ENCODE measurements around the gene FOXL2.
A peak's percentile ranks its signal among the peaks of the same experiment; 100 is the strongest.

FOXL2 gene

DNA sequence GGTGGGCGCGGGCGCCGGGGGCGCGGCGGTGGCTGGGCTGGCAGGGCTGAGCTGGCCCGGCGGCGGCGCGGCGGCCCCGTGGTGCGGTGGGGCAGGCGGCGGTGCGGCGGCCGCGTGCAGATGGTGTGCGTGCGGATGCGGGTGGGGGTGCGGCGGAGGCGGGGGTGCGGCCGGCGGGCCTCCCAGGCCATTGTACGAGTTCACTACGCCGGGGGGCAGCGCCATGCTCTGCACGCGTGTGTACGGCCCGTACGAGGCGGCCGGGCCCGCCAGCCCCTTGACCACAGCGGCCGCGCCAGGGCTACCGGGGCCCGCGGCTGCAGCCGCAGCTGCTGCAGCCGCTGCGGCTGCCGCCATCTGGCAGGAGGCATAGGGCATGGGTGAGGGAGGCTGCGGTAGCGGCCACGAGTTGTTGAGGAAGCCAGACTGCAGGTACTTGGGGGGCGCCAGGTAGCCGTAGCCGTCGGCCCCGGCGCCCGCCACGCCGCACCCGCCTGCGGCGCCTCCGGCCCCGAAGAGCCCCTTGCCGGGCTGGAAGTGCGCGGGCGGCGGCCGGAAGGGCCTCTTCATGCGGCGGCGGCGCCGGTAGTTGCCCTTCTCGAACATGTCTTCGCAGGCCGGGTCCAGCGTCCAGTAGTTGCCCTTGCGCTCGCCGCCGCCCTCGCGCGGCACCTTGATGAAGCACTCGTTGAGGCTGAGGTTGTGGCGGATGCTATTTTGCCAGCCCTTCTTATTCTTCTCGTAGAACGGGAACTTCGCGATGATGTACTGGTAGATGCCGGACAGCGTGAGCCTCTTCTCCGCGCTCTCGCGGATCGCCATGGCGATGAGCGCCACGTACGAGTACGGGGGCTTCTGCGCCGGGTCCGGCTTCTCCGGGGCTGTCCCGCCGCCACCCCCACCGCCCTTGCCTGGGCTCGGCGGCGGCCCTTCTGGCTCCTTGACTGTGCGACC is 951 bp downstream of the FOXL2 start (continued):
- TF ChIP-seq, protein P1, sequence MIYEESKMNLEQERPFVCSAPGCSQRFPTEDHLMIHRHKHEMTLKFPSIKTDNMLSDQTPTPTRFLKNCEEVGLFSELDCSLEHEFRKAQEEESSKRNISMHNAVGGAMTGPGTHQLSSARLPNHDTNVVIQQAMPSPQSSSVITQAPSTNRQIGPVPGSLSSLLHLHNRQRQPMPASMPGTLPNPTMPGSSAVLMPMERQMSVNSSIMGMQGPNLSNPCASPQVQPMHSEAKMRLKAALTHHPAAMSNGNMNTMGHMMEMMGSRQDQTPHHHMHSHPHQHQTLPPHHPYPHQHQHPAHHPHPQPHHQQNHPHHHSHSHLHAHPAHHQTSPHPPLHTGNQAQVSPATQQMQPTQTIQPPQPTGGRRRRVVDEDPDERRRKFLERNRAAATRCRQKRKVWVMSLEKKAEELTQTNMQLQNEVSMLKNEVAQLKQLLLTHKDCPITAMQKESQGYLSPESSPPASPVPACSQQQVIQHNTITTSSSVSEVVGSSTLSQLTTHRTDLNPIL (CRISPR knock-in tag; IDR thresholded peaks at IDR 0.05; ENCODE audit: low read depth), result no peak
- TF ChIP-seq ZFP30 (CRISPR knock-in tag; IDR thresholded peaks at IDR 0.05) (no peak), GLIS3 (CRISPR knock-in tag; IDR thresholded peaks at IDR 0.05) (no peak), ZFP3 (CRISPR knock-in tag; IDR thresholded peaks at IDR 0.05) (no peak), OSR1 (CRISPR knock-in tag; IDR thresholded peaks at IDR 0.05) (no peak)
- TF ChIP-seq, protein P2, sequence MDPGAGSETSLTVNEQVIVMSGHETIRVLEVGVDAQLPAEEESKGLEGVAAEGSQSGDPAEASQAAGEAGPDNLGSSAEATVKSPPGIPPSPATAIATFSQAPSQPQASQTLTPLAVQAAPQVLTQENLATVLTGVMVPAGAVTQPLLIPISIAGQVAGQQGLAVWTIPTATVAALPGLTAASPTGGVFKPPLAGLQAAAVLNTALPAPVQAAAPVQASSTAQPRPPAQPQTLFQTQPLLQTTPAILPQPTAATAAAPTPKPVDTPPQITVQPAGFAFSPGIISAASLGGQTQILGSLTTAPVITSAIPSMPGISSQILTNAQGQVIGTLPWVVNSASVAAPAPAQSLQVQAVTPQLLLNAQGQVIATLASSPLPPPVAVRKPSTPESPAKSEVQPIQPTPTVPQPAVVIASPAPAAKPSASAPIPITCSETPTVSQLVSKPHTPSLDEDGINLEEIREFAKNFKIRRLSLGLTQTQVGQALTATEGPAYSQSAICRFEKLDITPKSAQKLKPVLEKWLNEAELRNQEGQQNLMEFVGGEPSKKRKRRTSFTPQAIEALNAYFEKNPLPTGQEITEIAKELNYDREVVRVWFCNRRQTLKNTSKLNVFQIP (CRISPR knock-in tag; IDR thresholded peaks at IDR 0.05; ENCODE audit: borderline replicate concordance, low read depth), result no peak

DNA sequence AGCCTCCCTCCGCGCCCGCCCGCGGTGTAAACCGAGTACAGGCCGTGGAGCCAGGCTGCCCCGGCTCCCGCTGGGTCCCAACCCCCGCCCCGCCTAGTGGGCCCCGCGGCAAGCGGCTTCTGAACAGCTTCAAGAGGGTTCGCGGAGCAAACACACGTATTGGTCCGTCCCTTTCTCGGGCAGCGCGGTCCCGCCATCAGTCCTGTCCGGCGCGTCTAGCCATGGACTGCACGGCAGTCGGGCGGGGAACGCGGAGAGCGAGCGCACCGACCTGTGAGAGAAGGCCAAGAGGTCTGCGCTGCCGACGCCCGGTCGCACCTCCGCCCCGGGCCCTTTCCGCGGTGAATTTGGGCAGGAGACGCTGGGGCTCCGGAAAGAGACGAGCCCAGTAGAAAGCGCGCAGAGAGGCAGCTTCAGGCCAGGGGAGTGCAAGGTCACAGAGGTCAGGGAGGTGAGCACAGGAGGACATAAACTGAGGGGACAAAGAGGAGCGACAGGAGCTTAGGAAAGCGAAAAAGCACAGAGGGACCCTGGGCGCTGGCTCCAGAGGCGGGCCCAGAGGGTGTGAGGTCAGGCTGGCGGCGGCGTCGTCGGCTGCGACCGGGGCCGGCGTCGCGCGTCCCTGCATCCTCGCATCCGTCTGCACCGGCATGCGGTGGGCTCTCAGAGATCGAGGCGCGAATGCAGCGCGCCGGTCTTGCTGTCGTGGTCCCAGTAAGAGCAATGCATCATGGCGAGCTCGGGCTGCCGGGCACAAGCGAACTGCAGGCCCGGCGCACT is 1.8 kb downstream of the FOXL2 start:
- no peak for TF ChIP-seq CSDC2 (CRISPR knock-in tag; IDR thresholded peaks at IDR 0.05)
- ATAC-seq, result peak; percentile 9; the same call in 2 of the 3 replicates

DNA sequence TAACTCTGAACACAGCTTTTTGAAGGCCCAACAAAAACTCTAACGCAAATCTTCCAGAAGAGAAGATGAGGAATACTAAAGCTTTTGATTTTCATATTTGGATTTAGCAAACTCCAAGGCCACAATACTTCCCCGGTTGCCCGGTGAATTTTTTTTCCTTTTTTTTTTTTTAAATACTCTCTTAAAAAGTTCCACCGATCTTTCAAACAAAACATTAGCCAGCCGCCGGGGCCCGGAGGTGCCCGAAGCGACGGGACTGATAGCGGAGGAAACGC is 2.3 kb downstream of the FOXL2 start:
- no peak for ATAC-seq
- TF ChIP-seq BACH2 (CRISPR knock-in tag; IDR thresholded peaks at IDR 0.05; ENCODE audit: borderline replicate concordance) (no peak), RARB (CRISPR knock-in tag; IDR thresholded peaks at IDR 0.05) (no peak), SNAI2 (CRISPR knock-in tag; IDR thresholded peaks at IDR 0.05) (no peak), ZNF565 (CRISPR knock-in tag; conservative IDR thresholded peaks at IDR 0.05; ENCODE audit: low read depth) (no peak), ZFP30 (CRISPR knock-in tag; IDR thresholded peaks at IDR 0.05) (no peak), ARNTL (CRISPR knock-in tag; IDR thresholded peaks at IDR 0.05; ENCODE audit: borderline replicate concordance, low read depth) (no peak), CSDC2 (CRISPR knock-in tag; IDR thresholded peaks at IDR 0.05) (no peak), ISL1 (CRISPR knock-in tag; IDR thresholded peaks at IDR 0.05) (no peak), TOX (CRISPR knock-in tag; IDR thresholded peaks at IDR 0.05; ENCODE audit: borderline replicate concordance) (no peak), ZNF70 (CRISPR knock-in tag; IDR thresholded peaks at IDR 0.05) (no peak), GLIS3 (CRISPR knock-in tag; IDR thresholded peaks at IDR 0.05) (no peak), PPARA (CRISPR knock-in tag; IDR thresholded peaks at IDR 0.05; ENCODE audit: borderline replicate concordance) (no peak), ZFP3 (CRISPR knock-in tag; IDR thresholded peaks at IDR 0.05) (no peak), ESRRG (CRISPR knock-in tag; IDR thresholded peaks at IDR 0.05) (no peak)
- TF ChIP-seq, protein P2 (CRISPR knock-in tag; IDR thresholded peaks at IDR 0.05; ENCODE audit: borderline replicate concordance, low read depth), result no peak
- TF ChIP-seq, protein P3, sequence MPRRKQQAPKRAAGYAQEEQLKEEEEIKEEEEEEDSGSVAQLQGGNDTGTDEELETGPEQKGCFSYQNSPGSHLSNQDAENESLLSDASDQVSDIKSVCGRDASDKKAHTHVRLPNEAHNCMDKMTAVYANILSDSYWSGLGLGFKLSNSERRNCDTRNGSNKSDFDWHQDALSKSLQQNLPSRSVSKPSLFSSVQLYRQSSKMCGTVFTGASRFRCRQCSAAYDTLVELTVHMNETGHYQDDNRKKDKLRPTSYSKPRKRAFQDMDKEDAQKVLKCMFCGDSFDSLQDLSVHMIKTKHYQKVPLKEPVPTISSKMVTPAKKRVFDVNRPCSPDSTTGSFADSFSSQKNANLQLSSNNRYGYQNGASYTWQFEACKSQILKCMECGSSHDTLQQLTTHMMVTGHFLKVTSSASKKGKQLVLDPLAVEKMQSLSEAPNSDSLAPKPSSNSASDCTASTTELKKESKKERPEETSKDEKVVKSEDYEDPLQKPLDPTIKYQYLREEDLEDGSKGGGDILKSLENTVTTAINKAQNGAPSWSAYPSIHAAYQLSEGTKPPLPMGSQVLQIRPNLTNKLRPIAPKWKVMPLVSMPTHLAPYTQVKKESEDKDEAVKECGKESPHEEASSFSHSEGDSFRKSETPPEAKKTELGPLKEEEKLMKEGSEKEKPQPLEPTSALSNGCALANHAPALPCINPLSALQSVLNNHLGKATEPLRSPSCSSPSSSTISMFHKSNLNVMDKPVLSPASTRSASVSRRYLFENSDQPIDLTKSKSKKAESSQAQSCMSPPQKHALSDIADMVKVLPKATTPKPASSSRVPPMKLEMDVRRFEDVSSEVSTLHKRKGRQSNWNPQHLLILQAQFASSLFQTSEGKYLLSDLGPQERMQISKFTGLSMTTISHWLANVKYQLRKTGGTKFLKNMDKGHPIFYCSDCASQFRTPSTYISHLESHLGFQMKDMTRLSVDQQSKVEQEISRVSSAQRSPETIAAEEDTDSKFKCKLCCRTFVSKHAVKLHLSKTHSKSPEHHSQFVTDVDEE (CRISPR knock-in tag; IDR thresholded peaks at IDR 0.05), result no peak
- TF ChIP-seq, protein P4, sequence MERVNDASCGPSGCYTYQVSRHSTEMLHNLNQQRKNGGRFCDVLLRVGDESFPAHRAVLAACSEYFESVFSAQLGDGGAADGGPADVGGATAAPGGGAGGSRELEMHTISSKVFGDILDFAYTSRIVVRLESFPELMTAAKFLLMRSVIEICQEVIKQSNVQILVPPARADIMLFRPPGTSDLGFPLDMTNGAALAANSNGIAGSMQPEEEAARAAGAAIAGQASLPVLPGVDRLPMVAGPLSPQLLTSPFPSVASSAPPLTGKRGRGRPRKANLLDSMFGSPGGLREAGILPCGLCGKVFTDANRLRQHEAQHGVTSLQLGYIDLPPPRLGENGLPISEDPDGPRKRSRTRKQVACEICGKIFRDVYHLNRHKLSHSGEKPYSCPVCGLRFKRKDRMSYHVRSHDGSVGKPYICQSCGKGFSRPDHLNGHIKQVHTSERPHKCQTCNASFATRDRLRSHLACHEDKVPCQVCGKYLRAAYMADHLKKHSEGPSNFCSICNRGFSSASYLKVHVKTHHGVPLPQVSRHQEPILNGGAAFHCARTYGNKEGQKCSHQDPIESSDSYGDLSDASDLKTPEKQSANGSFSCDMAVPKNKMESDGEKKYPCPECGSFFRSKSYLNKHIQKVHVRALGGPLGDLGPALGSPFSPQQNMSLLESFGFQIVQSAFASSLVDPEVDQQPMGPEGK (CRISPR knock-in tag; IDR thresholded peaks at IDR 0.05; ENCODE audit: borderline replicate concordance), result no peak
